GM12891 (cell line): ENCODE results near the gene PLCXD1.

Source experiments
- POLR2A ChIP-seq: IDR thresholded peaks from 2 replicates; pipeline ENCODE4 v1.6.1; 2011; ENCODE audit warnings: low read depth, low read length, control low read depth
- POLR2AphosphoS5 ChIP-seq: IDR thresholded peaks from 2 replicates; pipeline ENCODE4 v1.6.1; 2011; ENCODE audit warnings: low read depth, low read length, control low read depth

DNA sequence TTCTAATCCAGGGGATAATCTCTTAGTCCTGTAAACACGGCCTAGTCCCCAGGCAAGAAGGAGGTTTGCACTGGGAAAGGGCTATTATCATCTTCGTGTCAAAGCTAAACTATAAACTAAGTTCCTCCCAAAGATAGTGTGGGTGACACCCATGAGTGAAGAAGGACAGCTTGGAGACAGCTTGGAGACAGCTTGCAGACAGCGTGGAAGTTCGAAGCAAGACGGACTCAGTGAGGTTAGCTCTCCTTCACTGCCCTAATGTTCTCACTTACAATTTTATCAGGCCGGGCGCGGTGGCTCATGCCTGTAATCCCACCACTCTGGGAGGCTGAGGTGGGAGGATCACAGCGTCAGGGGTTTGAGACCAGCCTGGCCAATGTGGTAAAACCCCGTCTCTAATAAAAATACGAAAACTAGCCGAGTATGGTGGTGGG lies 19.2 kb upstream of the PLCXD1 start:
- no peak for TF ChIP-seq POLR2AphosphoS5
- no peak for TF ChIP-seq POLR2A
